AG09309 (cell line): ENCODE measurements around the gene CDH26.

Experiments
- DNase-seq: peaks from one replicate; pipeline ENCODE4 v3.0.0-alpha.2; 2010; ENCODE audit warnings: low read depth
- H3K4me3 ChIP-seq: 2 replicates; pipeline ENCODE4 v1.5.1; 2011; ENCODE audit warnings: mild to moderate bottlenecking, low read depth, low read length, moderate library complexity; ENCODE audit not compliant: control insufficient read depth
- TF ChIP-seq, protein P1 (sequence below): IDR thresholded peaks from 2 replicates; pipeline ENCODE4 v1.5.1; 2011; ENCODE audit warnings: mild to moderate bottlenecking, low read depth, low read length, inconsistent platforms; ENCODE audit not compliant: insufficient read depth, control insufficient read depth; ENCODE audit errors: missing control alignments

The CDH26 gene

DNA sequence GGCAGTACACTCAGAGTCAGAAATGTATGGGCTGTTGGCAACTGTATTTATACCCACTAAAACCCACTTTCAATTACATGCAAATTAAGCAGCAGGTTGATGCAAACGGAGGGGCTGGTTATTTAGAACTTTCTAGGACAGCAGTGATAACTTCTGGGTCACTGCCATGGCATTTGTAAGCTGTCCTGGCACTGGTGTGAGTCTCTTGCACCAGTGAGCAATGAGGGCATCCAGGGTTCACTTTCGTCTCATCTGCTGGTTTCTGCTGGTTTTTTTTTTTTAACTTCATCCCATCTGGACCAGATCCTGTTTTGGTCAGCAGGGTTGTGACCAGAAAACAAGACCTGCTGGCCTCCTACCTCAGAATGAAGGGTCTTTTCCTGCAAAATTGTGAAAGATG is 49.2 kb downstream of the CDH26 start:
- TF ChIP-seq, protein P1, sequence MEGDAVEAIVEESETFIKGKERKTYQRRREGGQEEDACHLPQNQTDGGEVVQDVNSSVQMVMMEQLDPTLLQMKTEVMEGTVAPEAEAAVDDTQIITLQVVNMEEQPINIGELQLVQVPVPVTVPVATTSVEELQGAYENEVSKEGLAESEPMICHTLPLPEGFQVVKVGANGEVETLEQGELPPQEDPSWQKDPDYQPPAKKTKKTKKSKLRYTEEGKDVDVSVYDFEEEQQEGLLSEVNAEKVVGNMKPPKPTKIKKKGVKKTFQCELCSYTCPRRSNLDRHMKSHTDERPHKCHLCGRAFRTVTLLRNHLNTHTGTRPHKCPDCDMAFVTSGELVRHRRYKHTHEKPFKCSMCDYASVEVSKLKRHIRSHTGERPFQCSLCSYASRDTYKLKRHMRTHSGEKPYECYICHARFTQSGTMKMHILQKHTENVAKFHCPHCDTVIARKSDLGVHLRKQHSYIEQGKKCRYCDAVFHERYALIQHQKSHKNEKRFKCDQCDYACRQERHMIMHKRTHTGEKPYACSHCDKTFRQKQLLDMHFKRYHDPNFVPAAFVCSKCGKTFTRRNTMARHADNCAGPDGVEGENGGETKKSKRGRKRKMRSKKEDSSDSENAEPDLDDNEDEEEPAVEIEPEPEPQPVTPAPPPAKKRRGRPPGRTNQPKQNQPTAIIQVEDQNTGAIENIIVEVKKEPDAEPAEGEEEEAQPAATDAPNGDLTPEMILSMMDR, result no peak
- H3K4me3 ChIP-seq, result no peak overlapping the region
- no peak for DNase-seq

DNA sequence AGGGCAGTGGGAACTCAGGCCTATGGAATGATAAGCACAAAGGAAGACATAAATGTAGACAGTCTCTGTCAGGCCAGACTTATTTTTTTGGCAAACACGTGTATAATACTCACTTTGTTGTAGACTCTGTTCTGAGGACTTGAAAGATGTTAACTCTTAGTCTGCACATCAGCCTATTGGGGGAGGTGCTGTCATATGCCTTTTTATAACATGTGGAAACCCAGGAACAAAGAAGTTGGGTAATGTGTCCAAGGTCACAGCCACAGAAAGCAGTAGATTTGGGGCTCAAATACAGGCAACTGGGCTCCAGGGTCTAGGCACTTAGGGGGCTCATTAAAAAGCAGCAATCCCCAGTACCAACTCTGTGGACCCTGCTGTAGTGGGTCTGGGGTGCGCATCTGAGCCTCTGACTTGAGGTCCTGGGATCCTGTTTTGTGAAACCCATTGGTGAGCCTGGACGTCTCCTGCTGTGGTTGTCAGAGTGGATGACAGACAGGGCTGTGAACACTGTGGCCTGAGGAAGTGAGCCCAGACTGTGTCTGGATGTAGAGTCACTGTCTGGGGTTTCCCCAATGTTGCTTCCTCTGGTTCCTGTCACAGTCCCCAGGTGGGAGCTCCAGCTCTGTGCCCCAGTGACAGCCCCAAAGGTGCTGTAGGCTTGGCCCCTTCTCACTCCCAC is 50.0 kb downstream of the CDH26 start:
- TF ChIP-seq, protein P1, result no peak
- H3K4me3 ChIP-seq, result no peak overlapping the region
- no peak for DNase-seq

DNA sequence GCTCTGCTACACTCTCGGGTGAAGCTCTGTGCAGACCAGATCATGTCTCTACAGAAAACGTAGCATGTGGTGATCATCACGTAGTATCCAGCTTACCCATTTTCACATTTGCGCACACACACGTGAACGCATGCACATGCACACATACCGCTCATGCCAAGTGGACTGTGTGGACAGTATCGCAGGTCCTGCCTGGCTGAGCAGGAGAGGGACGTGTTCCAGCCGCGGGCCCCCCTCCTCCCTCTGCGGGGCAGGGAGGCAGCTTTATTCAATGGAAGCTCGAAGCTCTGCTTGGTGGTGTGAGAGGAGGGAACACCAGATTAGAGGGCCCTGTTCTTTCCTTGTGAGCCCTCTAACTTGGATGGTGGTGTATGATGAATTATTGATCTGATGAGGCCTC is 51.1 kb downstream of the CDH26 start:
- TF ChIP-seq, protein P1, result no peak
- H3K4me3 ChIP-seq, result no peak overlapping the region
- no peak for DNase-seq

DNA sequence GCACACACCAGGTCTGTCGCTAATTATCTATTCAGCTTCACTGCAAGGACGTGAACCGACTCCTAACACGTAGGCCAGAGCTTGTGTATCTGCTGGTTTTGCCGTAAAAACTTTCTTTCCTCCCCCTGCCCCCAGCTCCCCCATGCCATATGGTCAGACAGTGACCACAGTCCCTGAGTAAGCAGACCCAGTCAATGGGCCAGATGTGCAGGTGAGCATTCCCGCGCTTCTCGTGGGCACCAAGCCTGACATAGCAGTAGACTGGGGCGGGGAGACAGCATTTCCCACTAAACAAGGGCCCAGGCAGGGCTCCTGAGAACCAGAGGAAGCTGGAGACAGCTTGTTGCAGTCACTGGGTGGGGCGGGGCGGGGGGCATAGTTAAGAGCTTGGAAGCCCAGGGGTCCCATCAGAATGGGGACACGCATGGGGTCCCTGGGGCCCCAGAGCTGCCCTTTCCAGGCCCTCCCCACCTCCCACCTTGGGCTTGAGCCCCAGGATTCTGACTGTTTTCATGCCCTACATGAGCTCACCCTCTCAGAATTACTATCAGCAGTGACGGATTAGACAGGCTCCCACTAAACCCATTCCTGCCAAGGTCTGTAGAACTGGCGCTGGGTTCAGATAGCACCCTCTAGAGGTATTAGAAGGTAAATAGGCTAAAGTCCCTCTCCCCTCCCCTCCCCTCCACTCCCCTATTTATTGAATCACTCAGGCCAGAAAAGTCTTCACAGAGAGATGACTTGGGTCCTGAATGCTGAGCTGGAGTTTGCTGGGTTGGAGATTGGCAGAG is 51.8 kb downstream of the CDH26 start:
- no peak overlapping the region for H3K4me3 ChIP-seq
- no peak for DNase-seq
- TF ChIP-seq, protein P1, result peak; percentile 31

DNA sequence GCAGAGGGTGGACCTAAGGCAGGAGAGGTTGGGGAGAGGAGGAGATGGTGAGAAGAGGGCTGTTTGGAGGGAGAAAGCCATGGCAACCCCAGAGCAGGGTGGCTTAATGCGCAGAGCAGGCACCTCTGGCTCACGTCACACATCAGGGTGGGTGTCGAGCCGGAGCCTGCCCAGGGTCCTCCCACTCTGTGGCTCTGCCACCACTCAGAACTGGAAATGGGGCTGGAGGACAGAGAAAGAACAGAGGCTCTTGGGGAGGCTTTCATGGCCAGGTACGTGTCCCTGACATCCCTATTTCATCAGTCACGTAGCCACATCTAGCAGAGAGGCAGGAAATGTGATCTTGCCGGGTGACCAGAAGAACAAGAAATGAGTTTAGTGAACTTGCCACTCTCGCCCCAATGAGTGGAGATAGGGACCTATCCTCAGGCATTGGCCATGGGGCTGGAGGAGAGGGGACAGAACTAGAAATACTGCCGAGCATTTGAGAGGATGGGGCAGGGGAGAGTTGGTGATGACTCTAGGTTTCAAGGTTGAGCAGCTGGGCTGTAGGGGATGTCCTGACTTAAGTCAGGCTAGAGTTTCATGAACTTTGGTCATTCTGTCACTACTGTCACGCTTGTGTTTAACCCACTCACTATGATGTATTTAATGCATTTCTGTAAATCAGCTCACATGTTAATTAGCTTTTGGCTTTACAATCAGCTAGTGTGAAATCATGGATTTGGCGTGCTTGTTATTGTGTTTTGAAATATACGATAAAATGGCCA is 52.7 kb downstream of the CDH26 start:
- DNase-seq, result no peak
- no peak overlapping the region for H3K4me3 ChIP-seq
- TF ChIP-seq, protein P1, result no peak

DNA sequence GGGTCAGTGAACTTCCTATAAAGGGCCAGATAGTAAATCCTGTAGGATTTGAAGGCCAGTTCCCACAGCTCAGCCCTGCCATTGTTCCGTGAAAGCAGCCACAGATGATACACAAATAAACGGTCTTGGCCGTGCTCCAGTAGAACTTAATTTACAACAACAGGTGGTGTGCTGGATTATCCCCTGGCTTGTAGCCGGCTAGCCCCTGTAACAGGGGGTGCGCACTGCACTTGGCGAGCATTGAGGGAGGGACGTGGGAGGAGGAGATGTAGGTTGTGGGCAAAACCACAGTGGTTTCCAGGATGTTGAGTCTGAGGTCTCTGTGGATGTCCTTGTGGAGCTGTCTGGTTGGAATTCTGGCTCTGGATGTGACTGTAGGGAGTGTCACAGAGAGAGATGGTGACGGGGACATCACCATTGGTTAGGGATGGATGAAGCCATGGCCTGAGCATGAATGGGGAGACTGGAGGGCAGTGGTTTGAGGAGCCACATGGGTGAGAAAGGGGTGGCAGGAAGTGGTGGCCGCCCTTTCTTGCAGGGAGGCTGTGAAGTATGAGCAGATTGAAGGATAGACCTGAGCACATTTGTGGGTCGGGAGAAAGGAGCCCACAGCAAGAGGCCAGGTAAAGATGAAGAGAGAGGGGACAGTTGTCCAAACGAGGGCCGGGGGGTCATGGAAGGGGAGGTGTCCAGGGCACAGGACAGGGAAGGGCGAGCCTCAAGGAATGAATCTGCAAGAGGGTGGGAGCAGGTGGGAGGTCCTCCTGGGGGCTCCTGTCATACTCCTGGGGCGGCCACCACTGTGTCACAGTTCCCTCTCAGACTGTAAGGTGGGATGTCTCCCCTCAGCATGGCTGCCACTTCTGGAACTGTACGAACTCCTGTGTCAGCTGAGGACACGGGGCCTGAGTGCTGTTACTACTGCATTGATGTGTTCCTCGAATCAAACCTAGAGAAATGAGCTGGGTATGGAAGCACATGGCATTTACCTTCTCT is 53.6 kb downstream of the CDH26 start:
- TF ChIP-seq, protein P1, result no peak
- DNase-seq, result no peak
- H3K4me3 ChIP-seq, result no peak overlapping the region
